GM12875 (cell line): ENCODE results near the gene ADAM23.

Source experiments
- H3K4me3 ChIP-seq: one replicate; pipeline ENCODE4 v1.5.1; 2011; ENCODE audit warnings: low read depth, low read length, control low read depth
- CTCF ChIP-seq: IDR thresholded peaks from 2 replicates; pipeline ENCODE4 v1.5.1; 2011; ENCODE audit warnings: low read depth, mild to moderate bottlenecking, control low read depth, inconsistent platforms, low read length, moderate library complexity, borderline replicate concordance; ENCODE audit not compliant: insufficient read depth

ADAM23 gene

GRCh38 chr2:206431439-206431838 is 11.9 kb upstream of the ADAM23 start:
- no peak for TF ChIP-seq CTCF
- H3K4me3 ChIP-seq = no peak overlapping the region

GRCh38 chr2:206432193-206433082 is 10.9 kb upstream of the ADAM23 start:
- H3K4me3 ChIP-seq = no peak overlapping the region
- TF ChIP-seq CTCF = no peak

- TF ChIP-seq CTCF = no peak
These were observed 10.1 kb upstream of the ADAM23 start for GRCh38 chr2:206433190-206433589.

GRCh38 chr2:206433686-206434085 is 9.6 kb upstream of the ADAM23 start:
- no peak for TF ChIP-seq CTCF
- H3K4me3 ChIP-seq = no peak overlapping the region

More at GRCh38 chr2:206433190-206433589, 10.1 kb upstream of the ADAM23 start:
- no peak overlapping the region for H3K4me3 ChIP-seq

GRCh38 chr2:206435742-206436141 is 7.6 kb upstream of the ADAM23 start:
- no peak overlapping the region for H3K4me3 ChIP-seq
- no peak for TF ChIP-seq CTCF

- no peak overlapping the region for H3K4me3 ChIP-seq
- TF ChIP-seq CTCF = no peak
These were observed 5.1 kb upstream of the ADAM23 start for GRCh38 chr2:206438196-206438724.

GRCh38 chr2:206442474-206442832 is 879 bp upstream of the ADAM23 start:
- H3K4me3 ChIP-seq = peak overlapping the region; percentile 81

More at GRCh38 chr2:206442474-206442832, 879 bp upstream of the ADAM23 start:
- no peak for TF ChIP-seq CTCF
